ENCODE data around the gene AP2S1. TPM values are rescaled to one million over a fixed set of nuclear protein-coding genes. Genes with fewer than 3 reads are reported as not detected.
"Not testable (repeated sequence)": the region's sequence is repeated elsewhere in the genome, so short reads cannot be mapped to it uniquely, and the experiment has no call there.

AP2S1 gene
- total RNA-seq, 1 donor from 2014 or later = 50.1 TPM

GRCh38 chr19:46860125-46860845, 9.6 kb upstream of the AP2S1 start:
- Histone ChIP-seq H3K9ac (ENCODE audit: low read depth in 1 of 3, low read length in 3 of 3) (peak overlapping the region; percentile 76 to 98 (median 83)), H3K4me1 (ENCODE audit: control insufficient read depth in 3 of 3, insufficient read depth in 3 of 3, low read length in 3 of 3) (peaks cover 48 to 51% (median 48%) of the 10 kb centered on the region in 3 donors), H3K9me3 (ENCODE audit: control insufficient read depth in 3 of 3, low read length in 3 of 3) (no peaks in the 10 kb centered on the region), H3K36me3 (ENCODE audit: control insufficient read depth in 3 of 3, insufficient read depth in 3 of 3, low read length in 3 of 3) (no peaks in the 10 kb centered on the region), H3K27ac (ENCODE audit: low read depth, low read length) (peak overlapping the region; percentile 96), H3K27me3 (ENCODE audit: control insufficient read depth in 3 of 3, insufficient read depth in 3 of 3, low read length in 3 of 3) (no peaks in the 10 kb centered on the region), H3K4me3 (ENCODE audit: low read length in 3 of 3) (peak overlapping the region; percentile 71 to 90 (median 86))

- Histone ChIP-seq H3K9me3 (ENCODE audit: control insufficient read depth in 3 of 3, low read length in 3 of 3) (no peaks in the 10 kb centered on the region), H3K9ac (ENCODE audit: low read depth in 1 of 3, low read length in 3 of 3) (peak overlapping the region in 2 of 3 donors; percentile 33 to 98), H3K4me3 (ENCODE audit: low read length in 3 of 3) (peak overlapping the region; percentile 61 to 80 (median 63)), H3K27me3 (ENCODE audit: control insufficient read depth in 3 of 3, insufficient read depth in 3 of 3, low read length in 3 of 3) (no peaks in the 10 kb centered on the region), H3K4me1 (ENCODE audit: control insufficient read depth in 3 of 3, insufficient read depth in 3 of 3, low read length in 3 of 3) (peaks cover 42 to 45% (median 44%) of the 10 kb centered on the region in 3 donors), H3K36me3 (ENCODE audit: control insufficient read depth in 3 of 3, insufficient read depth in 3 of 3, low read length in 3 of 3) (no peaks in the 10 kb centered on the region), H3K27ac (ENCODE audit: low read depth, low read length) (peak overlapping the region; percentile 96)
Observed at GRCh38 chr19:46859637-46860124, 9.0 kb upstream of the AP2S1 start.

- H3K36me3 ChIP-seq (ENCODE audit: control insufficient read depth in 3 of 3, insufficient read depth in 3 of 3, low read length in 3 of 3) = no peaks in the 10 kb centered on the region
- H3K4me3 ChIP-seq (ENCODE audit: low read length in 3 of 3) = peak overlapping the region; percentile 63 to 68 (median 68)
- H3K4me1 ChIP-seq (ENCODE audit: control insufficient read depth in 3 of 3, insufficient read depth in 3 of 3, low read length in 3 of 3) = peaks cover 15 to 17% (median 16%) of the 10 kb centered on the region in 3 donors
- H3K9ac ChIP-seq (ENCODE audit: low read depth in 1 of 3, low read length in 3 of 3) = peak overlapping the region; percentile 70 to 81 (median 74)
- no peaks in the 10 kb centered on the region for H3K9me3 ChIP-seq (ENCODE audit: control insufficient read depth in 3 of 3, low read length in 3 of 3)
- no peaks in the 10 kb centered on the region for H3K27me3 ChIP-seq (ENCODE audit: control insufficient read depth in 3 of 3, insufficient read depth in 3 of 3, low read length in 3 of 3)
- peak overlapping the region; percentile 75 for H3K27ac ChIP-seq (ENCODE audit: low read depth, low read length)
Observed at GRCh38 chr19:46856062-46857022, 5.7 kb upstream of the AP2S1 start.

GRCh38 chr19:46854698-46855097, 4.1 kb upstream of the AP2S1 start:
- not testable (repeated sequence) for H3K36me3 ChIP-seq (ENCODE audit: control insufficient read depth in 3 of 3, insufficient read depth in 3 of 3, low read length in 3 of 3); H3K27me3 ChIP-seq (ENCODE audit: control insufficient read depth in 3 of 3, insufficient read depth in 3 of 3, low read length in 3 of 3); H3K4me3 ChIP-seq (ENCODE audit: low read length in 3 of 3); H3K9me3 ChIP-seq (ENCODE audit: control insufficient read depth in 3 of 3, low read length in 3 of 3); H3K27ac ChIP-seq (ENCODE audit: low read depth, low read length); H3K9ac ChIP-seq (ENCODE audit: low read depth in 1 of 3, low read length in 3 of 3)
- peaks cover 19 to 21% (median 19%) of the 10 kb centered on the region in 3 donors for H3K4me1 ChIP-seq (ENCODE audit: control insufficient read depth in 3 of 3, insufficient read depth in 3 of 3, low read length in 3 of 3)

GRCh38 chr19:46852830-46853229, 2.2 kb upstream of the AP2S1 start:
- H3K9ac ChIP-seq (ENCODE audit: low read depth in 1 of 3, low read length in 3 of 3) = no peak overlapping the region
- no peak overlapping the region for H3K4me3 ChIP-seq (ENCODE audit: low read length in 3 of 3)
- no peaks in the 10 kb centered on the region for H3K27me3 ChIP-seq (ENCODE audit: control insufficient read depth in 3 of 3, insufficient read depth in 3 of 3, low read length in 3 of 3)
- H3K36me3 ChIP-seq (ENCODE audit: control insufficient read depth in 3 of 3, insufficient read depth in 3 of 3, low read length in 3 of 3) = no peaks in the 10 kb centered on the region
- H3K9me3 ChIP-seq (ENCODE audit: control insufficient read depth in 3 of 3, low read length in 3 of 3) = no peaks in the 10 kb centered on the region
- H3K27ac ChIP-seq (ENCODE audit: low read depth, low read length) = no peak overlapping the region
- H3K4me1 ChIP-seq (ENCODE audit: control insufficient read depth in 3 of 3, insufficient read depth in 3 of 3, low read length in 3 of 3) = peaks cover 23 to 25% (median 23%) of the 10 kb centered on the region in 3 donors

- Histone ChIP-seq H3K36me3 (ENCODE audit: control insufficient read depth in 3 of 3, insufficient read depth in 3 of 3, low read length in 3 of 3) (peaks cover 4 to 9% (median 7%) of the 10 kb centered on the region in 3 donors), H3K4me1 (ENCODE audit: control insufficient read depth in 3 of 3, insufficient read depth in 3 of 3, low read length in 3 of 3) (peaks cover 11 to 14% (median 13%) of the 10 kb centered on the region in 3 donors), H3K9ac (ENCODE audit: low read depth in 1 of 3, low read length in 3 of 3) (peak overlapping the region; percentile 87 to 93 (median 88)), H3K27ac (ENCODE audit: low read depth, low read length) (peak overlapping the region; percentile 85), H3K9me3 (ENCODE audit: control insufficient read depth in 3 of 3, low read length in 3 of 3) (no peaks in the 10 kb centered on the region), H3K27me3 (ENCODE audit: control insufficient read depth in 3 of 3, insufficient read depth in 3 of 3, low read length in 3 of 3) (no peaks in the 10 kb centered on the region), H3K4me3 (ENCODE audit: low read length in 3 of 3) (peak overlapping the region; percentile 87 to 91 (median 88))
Observed at GRCh38 chr19:46849610-46850009, 1.0 kb downstream of the AP2S1 start.

- Histone ChIP-seq H3K9ac (ENCODE audit: low read depth in 1 of 3, low read length in 3 of 3) (no peak overlapping the region), H3K36me3 (ENCODE audit: control insufficient read depth in 3 of 3, insufficient read depth in 3 of 3, low read length in 3 of 3) (peaks cover 15 to 18% (median 16%) of the 10 kb centered on the region in 3 donors), H3K4me1 (ENCODE audit: control insufficient read depth in 3 of 3, insufficient read depth in 3 of 3, low read length in 3 of 3) (peaks cover 11 to 14% (median 13%) of the 10 kb centered on the region in 3 donors), H3K27ac (ENCODE audit: low read depth, low read length) (no peak overlapping the region), H3K27me3 (ENCODE audit: control insufficient read depth in 3 of 3, insufficient read depth in 3 of 3, low read length in 3 of 3) (no peaks in the 10 kb centered on the region), H3K9me3 (ENCODE audit: control insufficient read depth in 3 of 3, low read length in 3 of 3) (no peaks in the 10 kb centered on the region), H3K4me3 (ENCODE audit: low read length in 3 of 3) (no peak overlapping the region)
Observed at GRCh38 chr19:46848389-46848788, 2.3 kb downstream of the AP2S1 start.

GRCh38 chr19:46847528-46847927, 3.1 kb downstream of the AP2S1 start:
- H3K4me1 ChIP-seq (ENCODE audit: control insufficient read depth in 3 of 3, insufficient read depth in 3 of 3, low read length in 3 of 3) = peaks cover 11 to 14% (median 13%) of the 10 kb centered on the region in 3 donors
- H3K4me3 ChIP-seq (ENCODE audit: low read length in 3 of 3) = no peak overlapping the region
- H3K36me3 ChIP-seq (ENCODE audit: control insufficient read depth in 3 of 3, insufficient read depth in 3 of 3, low read length in 3 of 3) = peaks cover 23 to 27% (median 25%) of the 10 kb centered on the region in 3 donors
- no peak overlapping the region for H3K9ac ChIP-seq (ENCODE audit: low read depth in 1 of 3, low read length in 3 of 3)
- H3K27ac ChIP-seq (ENCODE audit: low read depth, low read length) = no peak overlapping the region
- no peaks in the 10 kb centered on the region for H3K9me3 ChIP-seq (ENCODE audit: control insufficient read depth in 3 of 3, low read length in 3 of 3)
- no peaks in the 10 kb centered on the region for H3K27me3 ChIP-seq (ENCODE audit: control insufficient read depth in 3 of 3, insufficient read depth in 3 of 3, low read length in 3 of 3)

GRCh38 chr19:46845959-46846459, 4.6 kb downstream of the AP2S1 start:
- peaks cover 26 to 36% (median 31%) of the 10 kb centered on the region in 3 donors for H3K36me3 ChIP-seq (ENCODE audit: control insufficient read depth in 3 of 3, insufficient read depth in 3 of 3, low read length in 3 of 3)

More at GRCh38 chr19:46845959-46846459, 4.6 kb downstream of the AP2S1 start:
- H3K9me3 ChIP-seq (ENCODE audit: control insufficient read depth in 3 of 3, low read length in 3 of 3) = no peaks in the 10 kb centered on the region
- no peaks in the 10 kb centered on the region for H3K27me3 ChIP-seq (ENCODE audit: control insufficient read depth in 3 of 3, insufficient read depth in 3 of 3, low read length in 3 of 3)
- H3K27ac ChIP-seq (ENCODE audit: low read depth, low read length) = no peak overlapping the region
- H3K4me1 ChIP-seq (ENCODE audit: control insufficient read depth in 3 of 3, insufficient read depth in 3 of 3, low read length in 3 of 3) = peaks cover 11 to 19% (median 13%) of the 10 kb centered on the region in 3 donors
- H3K9ac ChIP-seq (ENCODE audit: low read depth in 1 of 3, low read length in 3 of 3) = no peak overlapping the region
- H3K4me3 ChIP-seq (ENCODE audit: low read length in 3 of 3) = no peak overlapping the region
